Hepatocyte (in vitro differentiated cells): ENCODE data around the gene GIPC1. TPM values are rescaled to one million over a fixed set of nuclear protein-coding genes. Genes with fewer than 3 reads are reported as not detected.
A peak's percentile ranks its signal among the peaks of the same experiment; 100 is the strongest.

Source experiments
- DNase-seq: peaks from one replicate; pipeline ENCODE4 v3.0.0-alpha.2; 2016; ENCODE audit warnings: low spot score
- H2AFZ ChIP-seq: fragments of 200-600 bp; sonication (generic); 2 replicates; pipeline ENCODE4 v1.6.0; 2016; ENCODE audit warnings: antibody characterized with exemption, mild to moderate bottlenecking
- H3K27ac ChIP-seq: fragments of 200-600 bp; sonication (generic); 2 replicates; pipeline ENCODE4 v1.5.1; 2016; ENCODE audit warnings: mild to moderate bottlenecking
- H3K27me3 ChIP-seq: fragments of 200-600 bp; sonication (generic); 2 replicates; pipeline ENCODE4 v1.6.1; 2016
- H3K36me3 ChIP-seq: fragments of 200-600 bp; sonication (generic); replicated peaks from 2 replicates; pipeline ENCODE4 v1.5.1; 2016; ENCODE audit warnings: low read depth; ENCODE audit not compliant: insufficient read depth
- H3K4me1 ChIP-seq: fragments of 200-600 bp; sonication (generic); 2 replicates; pipeline ENCODE4 v1.5.1; 2016; ENCODE audit warnings: mild to moderate bottlenecking, moderate library complexity; ENCODE audit not compliant: insufficient read depth
- H3K4me2 ChIP-seq: fragments of 200-600 bp; sonication (generic); 2 replicates; pipeline ENCODE4 v1.6.0; 2016
- H3K4me3 ChIP-seq: fragments of 200-600 bp; sonication (generic); 2 replicates; pipeline ENCODE4 v1.5.1; 2016; ENCODE audit warnings: mild to moderate bottlenecking
- H3K79me2 ChIP-seq: fragments of 200-600 bp; sonication (generic); 2 replicates; pipeline ENCODE4 v1.6.0; 2017; ENCODE audit warnings: mild to moderate bottlenecking
- H3K9me2 ChIP-seq: fragments of 200-600 bp; sonication (generic); replicated peaks from 2 replicates; pipeline ENCODE4 v1.6.0; 2017; ENCODE audit warnings: mild to moderate bottlenecking; ENCODE audit not compliant: insufficient read depth
- H3K9me3 ChIP-seq: fragments of 200-600 bp; sonication (generic); 2 replicates; pipeline ENCODE4 v1.5.1; 2016; ENCODE audit warnings: low read depth, mild to moderate bottlenecking
- H4K20me1 ChIP-seq: fragments of 200-600 bp; sonication (generic); 2 replicates; pipeline ENCODE4 v1.6.0; 2016; ENCODE audit warnings: mild to moderate bottlenecking; ENCODE audit not compliant: insufficient read depth, poor library complexity, severe bottlenecking
- CTCF ChIP-seq: fragments of 200-600 bp; sonication (generic); IDR thresholded peaks from 2 replicates; pipeline ENCODE4 v1.5.1; 2016; ENCODE audit warnings: antibody characterized with exemption, mild to moderate bottlenecking; ENCODE audit not compliant: poor library complexity
- EZH2 ChIP-seq: fragments of 200-600 bp; sonication (generic); IDR thresholded peaks from 2 replicates; pipeline ENCODE4 v1.6.1; 2016; ENCODE audit warnings: antibody characterized with exemption, mild to moderate bottlenecking, borderline replicate concordance
- EZH2phosphoT487 ChIP-seq: fragments of 200-600 bp; sonication (generic); IDR thresholded peaks from one replicate; pipeline ENCODE4 v1.6.1; 2018; ENCODE audit warnings: antibody characterized with exemption, mild to moderate bottlenecking, low read depth, moderate library complexity; ENCODE audit not compliant: unreplicated experiment, severe bottlenecking
- WGBS: methylation state at CpG from one replicate; pipeline ENCODE4 v1.1.6; 2016; ENCODE audit warnings: low lambda C conversion rate; ENCODE audit errors: missing lambda C conversion rate; 5-methylcytosine and 5-hydroxymethylcytosine counted together
- polyA plus RNA-seq: library from polyadenylated mRNA; unstranded; fragments of >200 nt; fragmentation: Nextera tagmentation; extraction: Ambion mirVana; gene quantifications from 2 replicates; pipeline ENCODE4 v1.2.1, GENCODE V29; 2016
- total RNA-seq: library from RNA; depleted of rRNA; stranded (reverse); fragments of >200 nt; gene quantifications from 2 replicates; pipeline ENCODE4 v1.2.3, GENCODE V29; 2014

Gene GIPC1
- total and polyA plus RNA-seq, 2 experiments from 2014 or later: 127 to 186 TPM

- H3K4me3 ChIP-seq: peak overlapping the region; percentile 93
- no peaks in the 10 kb centered on the region for H3K27me3 ChIP-seq
These were observed 19.6 kb upstream of the GIPC1 start for GRCh38 chr19:14515501-14516047.

GRCh38 chr19:14514215-14514863 lies 18.4 kb upstream of the GIPC1 start:
- DNase-seq: no peak
- Histone ChIP-seq H3K4me3 (no peak overlapping the region), H3K4me1 (peaks cover 31% of the 10 kb centered on the region), H3K36me3 (peaks cover 6% of the 10 kb centered on the region), H2AFZ (no peak overlapping the region), H3K9me2 (no peaks in the 10 kb centered on the region), H4K20me1 (peaks cover 38% of the 10 kb centered on the region), H3K79me2 (peaks cover 39% of the 10 kb centered on the region), H3K27me3 (no peaks in the 10 kb centered on the region), H3K27ac (peak overlapping the region; percentile 37), H3K4me2 (peak overlapping the region; percentile 96), H3K9me3 (no peaks in the 10 kb centered on the region)
- TF ChIP-seq EZH2phosphoT487 (no peak), EZH2 (no peak), CTCF (no peak)
- 83% methylated on average over 8 of the region's 8 CpGs for WGBS

More at GRCh38 chr19:14515501-14516047, 19.6 kb upstream of the GIPC1 start:
- TF ChIP-seq EZH2phosphoT487: no peak
- TF ChIP-seq CTCF: no peak
- no peak for TF ChIP-seq EZH2
- H2AFZ ChIP-seq: no peak overlapping the region
- no peak for DNase-seq
- H3K27ac ChIP-seq: no peak overlapping the region
- no peaks in the 10 kb centered on the region for H3K9me2 ChIP-seq
- peaks cover 6% of the 10 kb centered on the region for H3K36me3 ChIP-seq
- H3K4me1 ChIP-seq: peaks cover 27% of the 10 kb centered on the region
- H4K20me1 ChIP-seq: peaks cover 38% of the 10 kb centered on the region
- 92% methylated on average over 8 of the region's 8 CpGs for WGBS
- peak overlapping the region; percentile 96 for H3K4me2 ChIP-seq
- no peaks in the 10 kb centered on the region for H3K9me3 ChIP-seq
- H3K79me2 ChIP-seq: peaks cover 39% of the 10 kb centered on the region

- Histone ChIP-seq H3K27ac (no peak overlapping the region), H3K4me1 (peaks cover 32% of the 10 kb centered on the region), H3K4me2 (no peak overlapping the region)
These were observed 16.6 kb upstream of the GIPC1 start for GRCh38 chr19:14512406-14512961.

More at GRCh38 chr19:14512406-14512961, 16.6 kb upstream of the GIPC1 start:
- Histone ChIP-seq H3K4me3 (no peak overlapping the region), H3K79me2 (peaks cover 34% of the 10 kb centered on the region), H3K36me3 (peaks cover 6% of the 10 kb centered on the region), H3K9me2 (no peaks in the 10 kb centered on the region), H3K9me3 (no peaks in the 10 kb centered on the region), H3K27me3 (no peaks in the 10 kb centered on the region), H2AFZ (no peak overlapping the region), H4K20me1 (peaks cover 36% of the 10 kb centered on the region)
- 97% methylated on average over 14 of the region's 14 CpGs for WGBS
- DNase-seq: no peak
- TF ChIP-seq EZH2 (no peak), EZH2phosphoT487 (no peak), CTCF (no peak)
